IPS-18a (cell line): Measurements from ENCODE around the gene HAX1.
"Not testable (repeated sequence)": the region's sequence is repeated elsewhere in the genome, so short reads cannot be mapped to it uniquely, and the experiment has no call there.

Source experiments
- H3K27ac ChIP-seq: one replicate; pipeline ENCODE4 v1.5.1; 2013; ENCODE audit warnings: low read length
- H3K27me3 ChIP-seq: one replicate; pipeline ENCODE4 v1.6.1; 2013; ENCODE audit warnings: mild to moderate bottlenecking, low read length; ENCODE audit not compliant: control insufficient read depth, insufficient read depth
- H3K36me3 ChIP-seq: one replicate; pipeline ENCODE4 v1.6.1; 2013; ENCODE audit warnings: low read depth, low read length; ENCODE audit not compliant: control insufficient read depth
- H3K4me1 ChIP-seq: one replicate; pipeline ENCODE4 v1.6.1; 2013; ENCODE audit warnings: low read depth, low read length; ENCODE audit not compliant: control insufficient read depth
- H3K4me3 ChIP-seq: one replicate; pipeline ENCODE4 v1.5.1; 2013; ENCODE audit warnings: low read length
- H3K9ac ChIP-seq: one replicate; pipeline ENCODE4 v1.6.1; 2013; ENCODE audit warnings: mild to moderate bottlenecking, low read length, moderate library complexity
- H3K9me3 ChIP-seq: one replicate; pipeline ENCODE4 v1.6.1; 2013; ENCODE audit warnings: low read depth, low read length; ENCODE audit not compliant: control insufficient read depth

The HAX1 gene

GRCh38 chr1:154272217-154272998 is at the start of gene HAX1:
Gene HAX1 (plus strand): TSS chr1:154272629. CDS start chr1:154272724, 95 bp downstream.
- H3K9ac ChIP-seq: peak within 1 kb of the TSS; percentile 84
- H3K27ac ChIP-seq: peak within 1 kb of the TSS; percentile 77
- H3K4me1 ChIP-seq: no peaks in the 10 kb centered on the region
- peaks cover 27% of the 10 kb centered on the region for H3K36me3 ChIP-seq
- peak within 1 kb of the TSS; percentile 85 for H3K4me3 ChIP-seq
- H3K9me3 ChIP-seq: no peaks in the 10 kb centered on the region
- H3K27me3 ChIP-seq: no peaks in the 10 kb centered on the region

- Histone ChIP-seq H3K9me3 (no peaks in the 10 kb centered on the region), H3K4me1 (peaks cover 15% of the 10 kb centered on the region), H3K27me3 (no peaks in the 10 kb centered on the region), H3K36me3 (peaks cover 51% of the 10 kb centered on the region), H3K9ac (peak overlapping the region; percentile 88), H3K4me3 (peak overlapping the region; percentile 82), H3K27ac (no peak overlapping the region)
These were observed 49.5 kb upstream of the HAX1 start for GRCh38 chr1:154222918-154223317.

- H3K36me3 ChIP-seq: peaks cover 50% of the 10 kb centered on the region
- H3K4me1 ChIP-seq: peaks cover 12% of the 10 kb centered on the region
- no peaks in the 10 kb centered on the region for H3K9me3 ChIP-seq
- no peaks in the 10 kb centered on the region for H3K27me3 ChIP-seq
- H3K27ac ChIP-seq: no peak overlapping the region
- peak overlapping the region; percentile 88 for H3K9ac ChIP-seq
- H3K4me3 ChIP-seq: peak overlapping the region; percentile 82
These were observed 48.8 kb upstream of the HAX1 start for GRCh38 chr1:154223621-154224020.

GRCh38 chr1:154225370-154225769 is 47.1 kb upstream of the HAX1 start:
- Histone ChIP-seq H3K27me3 (no peaks in the 10 kb centered on the region), H3K9ac (no peak overlapping the region), H3K9me3 (no peaks in the 10 kb centered on the region), H3K4me3 (no peak overlapping the region), H3K4me1 (peaks cover 5% of the 10 kb centered on the region), H3K27ac (no peak overlapping the region), H3K36me3 (peaks cover 60% of the 10 kb centered on the region)

- not testable (repeated sequence) for H3K4me3 ChIP-seq, H3K9me3 ChIP-seq, H3K4me1 ChIP-seq, H3K9ac ChIP-seq, H3K27me3 ChIP-seq, H3K27ac ChIP-seq
- H3K36me3 ChIP-seq: peaks cover 86% of the 10 kb centered on the region
These were observed 41.3 kb upstream of the HAX1 start for GRCh38 chr1:154231112-154231511.

- not testable (repeated sequence) for H3K27me3 ChIP-seq, H3K4me3 ChIP-seq, H3K9me3 ChIP-seq, H3K9ac ChIP-seq, H3K27ac ChIP-seq, H3K4me1 ChIP-seq
- peaks cover 87% of the 10 kb centered on the region for H3K36me3 ChIP-seq
These were observed 39.3 kb upstream of the HAX1 start for GRCh38 chr1:154233127-154233526.

GRCh38 chr1:154236855-154237254 is 35.6 kb upstream of the HAX1 start:
- Histone ChIP-seq H3K4me3 (no peak overlapping the region), H3K27me3 (no peaks in the 10 kb centered on the region), H3K27ac (no peak overlapping the region), H3K9ac (no peak overlapping the region), H3K36me3 (peaks cover 85% of the 10 kb centered on the region), H3K4me1 (no peaks in the 10 kb centered on the region), H3K9me3 (no peaks in the 10 kb centered on the region)

GRCh38 chr1:154237435-154237834 is 35.0 kb upstream of the HAX1 start:
- Histone ChIP-seq H3K36me3 (peaks cover 87% of the 10 kb centered on the region), H3K4me3 (no peak overlapping the region), H3K4me1 (no peaks in the 10 kb centered on the region), H3K27ac (no peak overlapping the region), H3K9ac (no peak overlapping the region), H3K9me3 (no peaks in the 10 kb centered on the region), H3K27me3 (no peaks in the 10 kb centered on the region)

GRCh38 chr1:154237880-154238506 is 34.4 kb upstream of the HAX1 start:
- H3K36me3 ChIP-seq: peaks cover 89% of the 10 kb centered on the region
- H3K4me3 ChIP-seq: no peak overlapping the region

GRCh38 chr1:154239491-154239890 is 32.9 kb upstream of the HAX1 start:
- Histone ChIP-seq H3K4me1 (no peaks in the 10 kb centered on the region), H3K9me3 (no peaks in the 10 kb centered on the region), H3K36me3 (peaks cover 96% of the 10 kb centered on the region), H3K27ac (no peak overlapping the region), H3K27me3 (no peaks in the 10 kb centered on the region), H3K9ac (no peak overlapping the region), H3K4me3 (no peak overlapping the region)

More at GRCh38 chr1:154237880-154238506, 34.4 kb upstream of the HAX1 start:
- H3K27me3 ChIP-seq: no peaks in the 10 kb centered on the region
- no peaks in the 10 kb centered on the region for H3K9me3 ChIP-seq
- H3K27ac ChIP-seq: no peak overlapping the region
- H3K9ac ChIP-seq: no peak overlapping the region
- no peaks in the 10 kb centered on the region for H3K4me1 ChIP-seq

GRCh38 chr1:154240294-154240833 is 32.1 kb upstream of the HAX1 start:
- peaks cover 96% of the 10 kb centered on the region for H3K36me3 ChIP-seq
- no peaks in the 10 kb centered on the region for H3K4me1 ChIP-seq
- H3K27me3 ChIP-seq: no peaks in the 10 kb centered on the region
- H3K9me3 ChIP-seq: no peaks in the 10 kb centered on the region
- H3K27ac ChIP-seq: no peak overlapping the region
- H3K4me3 ChIP-seq: no peak overlapping the region
- H3K9ac ChIP-seq: no peak overlapping the region
